Esophagus squamous epithelium (tissue), 5 donors: Measurements from ENCODE around the gene DCUN1D4. TPM values are rescaled to one million over a fixed set of nuclear protein-coding genes. Genes with fewer than 3 reads are reported as not detected.

ENCODE experiments used
- DNase-seq: peaks from one replicate; lab custom pipeline; 2025; lab: John Stamatoyannopoulos, UW
- H3K27ac ChIP-seq, 4 donors: fragments of 200-600 bp; sonication (generic); one replicate each; pipeline ENCODE4 v1.5.1; 2016 to 2019; ENCODE audit warnings: mild to moderate bottlenecking in 1 of 4
- H3K27me3 ChIP-seq, 4 donors: fragments of 200-600 bp; sonication (generic); 1 replicate in 3 of 4; 2 replicates in 1 of 4; pipeline versions ENCODE4 v1.5.1 to v1.6.0; 2017 to 2021; ENCODE audit warnings: antibody characterized with exemption in 1 of 4
- H3K36me3 ChIP-seq, 3 donors: fragments of 200-600 bp; sonication (generic); one replicate each; pipeline ENCODE4 v1.5.1; 2016 to 2019
- H3K4me1 ChIP-seq, 3 donors: fragments of 200-600 bp; sonication (generic); one replicate each; pipeline ENCODE4 v1.5.1; 2017 to 2019
- H3K4me3 ChIP-seq, 4 donors: fragments of 200-600 bp; sonication (generic); 1 replicate in 3 of 4; 2 replicates in 1 of 4; pipeline ENCODE4 v1.5.1; 2016 to 2019; ENCODE audit warnings: mild to moderate bottlenecking in 2 of 4, moderate library complexity in 1 of 4
- H3K9me3 ChIP-seq, 3 donors: fragments of 200-600 bp; sonication (generic); one replicate each; pipeline ENCODE4 v1.5.1; 2016 to 2019
- CTCF ChIP-seq, 6 experiments: fragments of 450-650 bp in 4 of 6; fragments of 200-600 bp in 2 of 6; sonication (generic) in 2 of 6; IDR thresholded peaks; one replicate each; pipeline ENCODE4 v1.5.1; 2016 to 2019; ENCODE audit warnings: antibody characterized with exemption in 6 of 6, mild to moderate bottlenecking in 4 of 6, moderate library complexity in 4 of 6
- POLR2A ChIP-seq, 4 donors: fragments of 450-650 bp; IDR thresholded peaks; one replicate each; pipeline ENCODE4 v1.6.1; 2017; ENCODE audit warnings: antibody characterized with exemption in 4 of 4, mild to moderate bottlenecking in 4 of 4, moderate library complexity in 3 of 4
- WGBS, 2 donors: methylation state at CpG; one replicate each; pipeline ENCODE4 v1.1.5; 2018; 5-methylcytosine and 5-hydroxymethylcytosine counted together
- intact Hi-C: fragments of 100-400 bp; cut with DNase I; formaldehyde crosslinking; loops from one replicate; pipeline ENCODE4 v1.15.0; 2022
- total RNA-seq, 4 donors: library from RNA; depleted of rRNA; stranded (reverse); fragments of >200 nt; gene quantifications; one replicate each; pipeline ENCODE4 v1.1.0, GENCODE V29; 2016
- donor health status: DM: yes; HTN: yes; CAD: no.

The DCUN1D4 gene
- total RNA-seq: 10 to 100 TPM; 13.0 to 33.0 (median 16.7) TPM

GRCh38 chr4:51842554-51843308, at the start of gene DCUN1D4:
DCUN1D4 (plus strand) TSS chr4:51843153; CDS start chr4:51843243, 90 bp downstream.
- DNase-seq: peak; percentile 98
- H3K27ac ChIP-seq: peak within 1 kb of the TSS; percentile 94 to 98 (median 96)
- no peaks in the 10 kb centered on the region for H3K9me3 ChIP-seq
- H3K27me3 ChIP-seq: no peaks in the 10 kb centered on the region
- intact Hi-C loops: no loop called here
- 0% methylated on average over 1 to 6 of the region's 68 CpGs for WGBS, 2 donors
- H3K4me3 ChIP-seq: peak within 1 kb of the TSS; percentile 74 to 99 (median 94)
- H3K36me3 ChIP-seq: no peaks in the 10 kb centered on the region
- H3K4me1 ChIP-seq: peaks cover 0 to 23% (median 4%) of the 10 kb centered on the region in 3 donors
- peak in 5 of 6 experiments; percentile 24 to 67 (median 45) for TF ChIP-seq CTCF (IDR thresholded peaks at IDR 0.05)
- TF ChIP-seq POLR2A (IDR thresholded peaks at IDR 0.05): peak in 3 of 4 donors; percentile 31 to 81 (median 80)

- WGBS, 2 donors: 80 to 83% methylated on average over 8 of the region's 8 CpGs
- intact Hi-C loops: no loop called here
- H3K4me3 ChIP-seq: no peak overlapping the region
- H3K27ac ChIP-seq: no peak overlapping the region
- H3K27me3 ChIP-seq: no peaks in the 10 kb centered on the region
- TF ChIP-seq CTCF (IDR thresholded peaks at IDR 0.05) (no peak), POLR2A (IDR thresholded peaks at IDR 0.05) (no peak)
- DNase-seq: no peak
- H3K36me3 ChIP-seq: no peaks in the 10 kb centered on the region
- peaks cover 0 to 38% (median 10%) of the 10 kb centered on the region in 3 donors for H3K9me3 ChIP-seq
- H3K4me1 ChIP-seq: no peaks in the 10 kb centered on the region
Observed at GRCh38 chr4:51820443-51821234, 22.3 kb upstream of the DCUN1D4 start.

- no peaks in the 10 kb centered on the region for H3K4me1 ChIP-seq
- H3K27me3 ChIP-seq: peaks cover 0 to 8% (median 0%) of the 10 kb centered on the region in 4 donors
- no peak for DNase-seq
- no peak overlapping the region for H3K27ac ChIP-seq
- TF ChIP-seq CTCF (IDR thresholded peaks at IDR 0.05) (no peak), POLR2A (IDR thresholded peaks at IDR 0.05) (no peak)
- peaks cover 0 to 20% (median 3%) of the 10 kb centered on the region in 3 donors for H3K9me3 ChIP-seq
- no peaks in the 10 kb centered on the region for H3K36me3 ChIP-seq
- intact Hi-C loops: no loop called here
- WGBS, 2 donors: 56 to 66% methylated on average over 5 of the region's 5 CpGs
- H3K4me3 ChIP-seq: no peak overlapping the region
Observed at GRCh38 chr4:51825341-51825740, 17.6 kb upstream of the DCUN1D4 start.

- intact Hi-C loops: no loop called here
Observed at GRCh38 chr4:51830156-51830720, 12.7 kb upstream of the DCUN1D4 start.

More at GRCh38 chr4:51830156-51830720, 12.7 kb upstream of the DCUN1D4 start:
- Histone ChIP-seq H3K36me3 (no peaks in the 10 kb centered on the region), H3K9me3 (no peaks in the 10 kb centered on the region), H3K4me3 (no peak overlapping the region), H3K27me3 (peaks cover 0 to 16% (median 0%) of the 10 kb centered on the region in 4 donors), H3K4me1 (no peaks in the 10 kb centered on the region), H3K27ac (no peak overlapping the region)
- no peak for DNase-seq
- 52 to 58% methylated on average over 3 of the region's 3 CpGs for WGBS, 2 donors
- TF ChIP-seq POLR2A (IDR thresholded peaks at IDR 0.05) (no peak), CTCF (IDR thresholded peaks at IDR 0.05) (no peak)
